Endometrium (tissue), 2 donors: ENCODE measurements around the gene RIPOR2.

Experiments used
- FAIRE-seq: peaks from 2 replicates; lab custom pipeline; 2012; peaks lifted over from hg19 to GRCh38; lab: Jason Lieb, UNC
- donor health status: control.
- donor health status: control.

RIPOR2 gene

GRCh38 chr6:24935366-24936152 lies at the start of gene RIPOR2:
Gene RIPOR2 (minus strand): TSS chr6:24935960. CDS start chr6:24935898, 62 bp downstream.
- no peak for FAIRE-seq

GRCh38 chr6:24985323-24985722 lies 49.6 kb upstream of the RIPOR2 start:
- FAIRE-seq, result no peak

- FAIRE-seq, result no peak
Measured at GRCh38 chr6:24982231-24982630, 46.5 kb upstream of the RIPOR2 start.

- no peak for FAIRE-seq
Measured at GRCh38 chr6:24981386-24981760, 45.6 kb upstream of the RIPOR2 start.

- no peak for FAIRE-seq
Measured at GRCh38 chr6:24980507-24981385, 45.0 kb upstream of the RIPOR2 start.

GRCh38 chr6:24979176-24979575 lies 43.4 kb upstream of the RIPOR2 start:
- FAIRE-seq, result no peak

- FAIRE-seq, result no peak
Measured at GRCh38 chr6:24974182-24975171, 38.7 kb upstream of the RIPOR2 start.

- FAIRE-seq, result no peak
Measured at GRCh38 chr6:24972311-24972958, 36.7 kb upstream of the RIPOR2 start.

- no peak for FAIRE-seq
Measured at GRCh38 chr6:24971067-24971466, 35.3 kb upstream of the RIPOR2 start.

GRCh38 chr6:24969343-24969860 lies 33.6 kb upstream of the RIPOR2 start:
- FAIRE-seq, result no peak

GRCh38 chr6:24968783-24969182 lies 33.0 kb upstream of the RIPOR2 start:
- FAIRE-seq, result no peak

- no peak for FAIRE-seq
Measured at GRCh38 chr6:24967211-24967610, 31.5 kb upstream of the RIPOR2 start.

- no peak for FAIRE-seq
Measured at GRCh38 chr6:24966381-24966780, 30.6 kb upstream of the RIPOR2 start.

GRCh38 chr6:24963887-24964570 lies 28.3 kb upstream of the RIPOR2 start:
- no peak for FAIRE-seq

GRCh38 chr6:24963339-24963738 lies 27.6 kb upstream of the RIPOR2 start:
- FAIRE-seq, result no peak

- no peak for FAIRE-seq
Measured at GRCh38 chr6:24961852-24962251, 26.1 kb upstream of the RIPOR2 start.

- no peak for FAIRE-seq
Measured at GRCh38 chr6:24960991-24961475, 25.3 kb upstream of the RIPOR2 start.

- no peak for FAIRE-seq
Measured at GRCh38 chr6:24959319-24959718, 23.6 kb upstream of the RIPOR2 start.

- no peak for FAIRE-seq
Measured at GRCh38 chr6:24957199-24957598, 21.4 kb upstream of the RIPOR2 start.

- no peak for FAIRE-seq
Measured at GRCh38 chr6:24953726-24954125, 18.0 kb upstream of the RIPOR2 start.
